Measurements from ENCODE around the gene PTPN3.
"Not testable (repeated sequence)": the region's sequence is repeated elsewhere in the genome, so short reads cannot be mapped to it uniquely, and the experiment has no call there.

Gene PTPN3

GRCh38 chr9:109369285-109369684 is 128.8 kb downstream of the PTPN3 start:
- Histone ChIP-seq H3K79me2 (ENCODE audit: control insufficient read depth, insufficient read depth, low read length, unreplicated experiment) (no peaks in the 10 kb centered on the region), H3K27me3 (ENCODE audit: insufficient read depth, low read length) (peaks cover 3% of the 10 kb centered on the region; the same call in 1 of the 2 replicates), H3K36me3 (ENCODE audit: insufficient read depth, low read length) (no peaks in the 10 kb centered on the region), H3K4me1 (ENCODE audit: control insufficient read depth, insufficient read depth, low read length, unreplicated experiment) (no peaks in the 10 kb centered on the region), H3K27ac (ENCODE audit: low read depth, low read length) (no peak overlapping the region), H3K4me3 (ENCODE audit: low read depth, low read length) (no peak overlapping the region), H2AFZ (ENCODE audit: low read length, unreplicated experiment) (no peak overlapping the region)

- H3K4me3 ChIP-seq (ENCODE audit: low read depth, low read length) = no peak overlapping the region
- H3K79me2 ChIP-seq (ENCODE audit: control insufficient read depth, insufficient read depth, low read length, unreplicated experiment) = no peaks in the 10 kb centered on the region
- H3K27ac ChIP-seq (ENCODE audit: low read depth, low read length) = no peak overlapping the region
- no peak overlapping the region for H2AFZ ChIP-seq (ENCODE audit: low read length, unreplicated experiment)
- H3K27me3 ChIP-seq (ENCODE audit: insufficient read depth, low read length) = peaks cover 13% of the 10 kb centered on the region
- no peaks in the 10 kb centered on the region for H3K4me1 ChIP-seq (ENCODE audit: control insufficient read depth, insufficient read depth, low read length, unreplicated experiment)
- H3K36me3 ChIP-seq (ENCODE audit: insufficient read depth, low read length) = no peaks in the 10 kb centered on the region
Observed at GRCh38 chr9:109360771-109361170, 137.3 kb downstream of the PTPN3 start.

GRCh38 chr9:109358968-109359603 is 139.0 kb downstream of the PTPN3 start:
- peaks cover 10% of the 10 kb centered on the region for H3K27me3 ChIP-seq (ENCODE audit: insufficient read depth, low read length)
- H3K27ac ChIP-seq (ENCODE audit: low read depth, low read length); H2AFZ ChIP-seq (ENCODE audit: low read length, unreplicated experiment); H3K36me3 ChIP-seq (ENCODE audit: insufficient read depth, low read length); H3K4me3 ChIP-seq (ENCODE audit: low read depth, low read length); H3K4me1 ChIP-seq (ENCODE audit: control insufficient read depth, insufficient read depth, low read length, unreplicated experiment); H3K79me2 ChIP-seq (ENCODE audit: control insufficient read depth, insufficient read depth, low read length, unreplicated experiment): not testable (repeated sequence)

- Histone ChIP-seq H3K79me2 (ENCODE audit: control insufficient read depth, insufficient read depth, low read length, unreplicated experiment) (no peaks in the 10 kb centered on the region), H3K4me1 (ENCODE audit: control insufficient read depth, insufficient read depth, low read length, unreplicated experiment) (no peaks in the 10 kb centered on the region), H3K27me3 (ENCODE audit: insufficient read depth, low read length) (peaks cover 18% of the 10 kb centered on the region), H3K36me3 (ENCODE audit: insufficient read depth, low read length) (no peaks in the 10 kb centered on the region), H3K27ac (ENCODE audit: low read depth, low read length) (no peak overlapping the region), H3K4me3 (ENCODE audit: low read depth, low read length) (no peak overlapping the region), H2AFZ (ENCODE audit: low read length, unreplicated experiment) (no peak overlapping the region)
Observed at GRCh38 chr9:109355564-109356297, 142.4 kb downstream of the PTPN3 start.

- H3K36me3 ChIP-seq (ENCODE audit: insufficient read depth, low read length) = no peaks in the 10 kb centered on the region
- peaks cover 8% of the 10 kb centered on the region for H3K4me1 ChIP-seq (ENCODE audit: control insufficient read depth, insufficient read depth, low read length, unreplicated experiment)
- no peak overlapping the region for H3K27ac ChIP-seq (ENCODE audit: low read depth, low read length)
- H3K79me2 ChIP-seq (ENCODE audit: control insufficient read depth, insufficient read depth, low read length, unreplicated experiment) = no peaks in the 10 kb centered on the region
- no peak overlapping the region for H3K4me3 ChIP-seq (ENCODE audit: low read depth, low read length)
- H2AFZ ChIP-seq (ENCODE audit: low read length, unreplicated experiment) = no peak overlapping the region
- H3K27me3 ChIP-seq (ENCODE audit: insufficient read depth, low read length) = peaks cover 11% of the 10 kb centered on the region
Observed at GRCh38 chr9:109354190-109354589, 143.9 kb downstream of the PTPN3 start.

- Histone ChIP-seq H3K4me3 (ENCODE audit: low read depth, low read length) (no peak overlapping the region), H3K79me2 (ENCODE audit: control insufficient read depth, insufficient read depth, low read length, unreplicated experiment) (no peaks in the 10 kb centered on the region), H3K36me3 (ENCODE audit: insufficient read depth, low read length) (no peaks in the 10 kb centered on the region), H2AFZ (ENCODE audit: low read length, unreplicated experiment) (no peak overlapping the region), H3K4me1 (ENCODE audit: control insufficient read depth, insufficient read depth, low read length, unreplicated experiment) (peaks cover 13% of the 10 kb centered on the region), H3K27ac (ENCODE audit: low read depth, low read length) (no peak overlapping the region), H3K27me3 (ENCODE audit: insufficient read depth, low read length) (peaks cover 17% of the 10 kb centered on the region)
Observed at GRCh38 chr9:109351032-109351431, 147.1 kb downstream of the PTPN3 start.

- Histone ChIP-seq H2AFZ (ENCODE audit: low read length, unreplicated experiment) (no peak overlapping the region), H3K27me3 (ENCODE audit: insufficient read depth, low read length) (peaks cover 17% of the 10 kb centered on the region), H3K27ac (ENCODE audit: low read depth, low read length) (no peak overlapping the region), H3K79me2 (ENCODE audit: control insufficient read depth, insufficient read depth, low read length, unreplicated experiment) (no peaks in the 10 kb centered on the region), H3K4me3 (ENCODE audit: low read depth, low read length) (no peak overlapping the region), H3K4me1 (ENCODE audit: control insufficient read depth, insufficient read depth, low read length, unreplicated experiment) (peaks cover 13% of the 10 kb centered on the region), H3K36me3 (ENCODE audit: insufficient read depth, low read length) (no peaks in the 10 kb centered on the region)
Observed at GRCh38 chr9:109349421-109349846, 148.7 kb downstream of the PTPN3 start.

GRCh38 chr9:109346904-109347303 is 151.2 kb downstream of the PTPN3 start:
- H3K27me3 ChIP-seq (ENCODE audit: insufficient read depth, low read length) = peaks cover 6% of the 10 kb centered on the region
- H3K4me1 ChIP-seq (ENCODE audit: control insufficient read depth, insufficient read depth, low read length, unreplicated experiment) = peaks cover 13% of the 10 kb centered on the region
- no peaks in the 10 kb centered on the region for H3K36me3 ChIP-seq (ENCODE audit: insufficient read depth, low read length)
- H3K27ac ChIP-seq (ENCODE audit: low read depth, low read length) = no peak overlapping the region
- no peak overlapping the region for H3K4me3 ChIP-seq (ENCODE audit: low read depth, low read length)
- no peaks in the 10 kb centered on the region for H3K79me2 ChIP-seq (ENCODE audit: control insufficient read depth, insufficient read depth, low read length, unreplicated experiment)
- H2AFZ ChIP-seq (ENCODE audit: low read length, unreplicated experiment) = no peak overlapping the region

- H3K36me3 ChIP-seq (ENCODE audit: insufficient read depth, low read length) = no peaks in the 10 kb centered on the region
- H3K4me3 ChIP-seq (ENCODE audit: low read depth, low read length) = no peak overlapping the region
- H3K27ac ChIP-seq (ENCODE audit: low read depth, low read length) = no peak overlapping the region
- no peak overlapping the region for H2AFZ ChIP-seq (ENCODE audit: low read length, unreplicated experiment)
- H3K27me3 ChIP-seq (ENCODE audit: insufficient read depth, low read length) = peaks cover 6% of the 10 kb centered on the region
- H3K79me2 ChIP-seq (ENCODE audit: control insufficient read depth, insufficient read depth, low read length, unreplicated experiment) = no peaks in the 10 kb centered on the region
- H3K4me1 ChIP-seq (ENCODE audit: control insufficient read depth, insufficient read depth, low read length, unreplicated experiment) = peaks cover 9% of the 10 kb centered on the region
Observed at GRCh38 chr9:109344866-109345265, 153.2 kb downstream of the PTPN3 start.

GRCh38 chr9:109342878-109343277 is 155.2 kb downstream of the PTPN3 start:
- Histone ChIP-seq H3K4me1 (ENCODE audit: control insufficient read depth, insufficient read depth, low read length, unreplicated experiment) (no peaks in the 10 kb centered on the region), H3K4me3 (ENCODE audit: low read depth, low read length) (no peak overlapping the region), H2AFZ (ENCODE audit: low read length, unreplicated experiment) (no peak overlapping the region), H3K36me3 (ENCODE audit: insufficient read depth, low read length) (no peaks in the 10 kb centered on the region), H3K27ac (ENCODE audit: low read depth, low read length) (no peak overlapping the region), H3K79me2 (ENCODE audit: control insufficient read depth, insufficient read depth, low read length, unreplicated experiment) (no peaks in the 10 kb centered on the region), H3K27me3 (ENCODE audit: insufficient read depth, low read length) (peaks cover 6% of the 10 kb centered on the region)

GRCh38 chr9:109341561-109341960 is 156.5 kb downstream of the PTPN3 start:
- H3K4me3 ChIP-seq (ENCODE audit: low read depth, low read length) = no peak overlapping the region
- H3K4me1 ChIP-seq (ENCODE audit: control insufficient read depth, insufficient read depth, low read length, unreplicated experiment) = no peaks in the 10 kb centered on the region
- H3K79me2 ChIP-seq (ENCODE audit: control insufficient read depth, insufficient read depth, low read length, unreplicated experiment) = no peaks in the 10 kb centered on the region
- no peak overlapping the region for H2AFZ ChIP-seq (ENCODE audit: low read length, unreplicated experiment)
- H3K27me3 ChIP-seq (ENCODE audit: insufficient read depth, low read length) = peaks cover 4% of the 10 kb centered on the region; the same call in 1 of the 2 replicates
- no peaks in the 10 kb centered on the region for H3K36me3 ChIP-seq (ENCODE audit: insufficient read depth, low read length)
- no peak overlapping the region for H3K27ac ChIP-seq (ENCODE audit: low read depth, low read length)
